Left kidney (tissue), 2 donors: ENCODE results near the gene IFRD2. TPM values are rescaled to one million over a fixed set of nuclear protein-coding genes. Genes with fewer than 3 reads are reported as not detected.
"Not testable (repeated sequence)": the region's sequence is repeated elsewhere in the genome, so short reads cannot be mapped to it uniquely, and the experiment has no call there.

Experiments used
- DNase-seq: peaks from one replicate; pipeline ENCODE4 v3.0.0-alpha.2; 2013
- polyA plus RNA-seq: library from polyadenylated mRNA; unstranded; fragments of 120-200 nt; gene quantifications from one replicate; pipeline ENCODE4 v1.2.1, GENCODE V29; 2013; ENCODE audit not compliant: insufficient read length

IFRD2 gene
- polyA plus RNA-seq, 1 donor: 37.0 TPM

DNA sequence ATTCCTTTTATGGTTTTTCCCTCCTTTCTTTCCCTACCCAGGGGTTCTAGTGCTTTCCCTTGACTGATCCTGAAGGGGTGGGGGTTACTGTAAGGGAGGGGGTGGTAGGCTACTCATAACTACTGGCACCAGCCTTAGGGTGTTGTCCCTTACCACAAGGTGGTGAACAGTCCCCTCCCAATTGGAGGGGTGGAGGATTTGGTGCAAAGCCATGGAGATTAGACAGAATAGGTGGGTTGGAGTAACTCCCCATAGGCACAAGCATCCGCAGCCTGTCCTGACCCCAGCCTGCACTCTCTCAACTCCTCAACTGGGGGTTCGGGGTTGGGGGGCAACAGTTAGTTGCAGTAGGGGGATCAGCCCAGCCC is 32.9 kb upstream of the IFRD2 start:
- no peak for DNase-seq

DNA sequence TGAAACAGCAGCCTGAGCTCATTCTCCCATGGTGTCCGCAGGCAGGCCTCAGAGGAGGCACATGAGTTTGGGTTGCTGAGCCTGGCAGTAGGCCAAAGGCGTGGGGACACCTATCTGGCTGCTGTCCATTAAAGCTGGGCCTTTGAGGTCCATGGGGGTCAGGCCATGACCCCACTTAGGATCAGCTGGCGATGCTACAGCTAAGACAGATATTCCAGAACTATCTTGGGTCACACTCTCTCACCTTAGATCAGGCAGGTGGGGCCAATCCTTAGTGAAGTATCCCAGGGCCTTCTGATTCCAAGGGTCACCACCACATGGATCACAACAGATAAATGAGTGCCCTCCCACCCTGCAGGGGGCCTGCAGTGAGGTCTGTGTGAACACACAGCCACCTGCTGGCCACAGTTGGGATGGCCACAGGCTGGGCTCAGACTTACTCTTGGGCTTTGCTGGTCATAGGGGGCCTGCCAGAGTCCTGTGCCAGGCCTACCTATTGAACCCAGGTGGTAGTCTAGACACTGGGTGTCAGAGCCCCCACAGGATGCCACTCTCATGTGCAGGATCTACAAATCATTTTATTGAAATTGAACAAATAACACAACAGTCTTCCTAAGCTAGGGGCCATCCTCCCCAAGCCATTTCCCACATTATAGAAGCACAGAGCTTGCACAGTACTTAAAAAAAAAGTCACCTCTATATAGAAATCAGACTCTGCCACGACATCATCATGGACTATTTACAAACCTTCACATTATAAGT is 32.3 kb upstream of the IFRD2 start:
- DNase-seq: no peak

DNA sequence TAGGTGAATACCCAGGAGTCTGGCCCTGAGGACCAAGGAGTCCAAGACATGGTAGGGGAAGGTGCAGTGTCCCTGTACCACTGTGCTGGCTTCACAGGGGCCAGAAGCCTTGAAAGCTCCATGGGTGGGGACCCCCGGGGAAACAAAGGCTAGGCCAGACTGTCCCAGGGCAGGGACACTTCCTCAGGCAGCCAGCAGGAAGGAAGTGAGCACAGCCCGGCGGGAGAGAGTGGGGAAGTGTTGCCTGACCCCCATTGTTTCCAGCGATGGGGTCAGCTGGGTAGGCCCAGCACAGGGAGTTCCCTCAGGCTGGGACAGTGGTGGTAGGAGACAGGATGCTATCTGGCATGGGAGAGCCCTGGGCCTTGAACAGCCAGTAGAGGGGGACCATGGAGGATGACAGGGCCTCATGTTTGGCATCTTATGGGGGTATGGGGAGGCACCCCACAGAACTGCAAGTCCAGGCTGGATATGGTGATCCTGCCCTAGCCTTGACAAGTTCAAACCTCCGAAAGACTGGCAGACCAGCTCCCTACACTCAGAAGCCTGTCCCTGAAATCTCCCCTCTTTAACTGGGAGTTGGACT is 31.5 kb upstream of the IFRD2 start:
- DNase-seq: no peak

DNA sequence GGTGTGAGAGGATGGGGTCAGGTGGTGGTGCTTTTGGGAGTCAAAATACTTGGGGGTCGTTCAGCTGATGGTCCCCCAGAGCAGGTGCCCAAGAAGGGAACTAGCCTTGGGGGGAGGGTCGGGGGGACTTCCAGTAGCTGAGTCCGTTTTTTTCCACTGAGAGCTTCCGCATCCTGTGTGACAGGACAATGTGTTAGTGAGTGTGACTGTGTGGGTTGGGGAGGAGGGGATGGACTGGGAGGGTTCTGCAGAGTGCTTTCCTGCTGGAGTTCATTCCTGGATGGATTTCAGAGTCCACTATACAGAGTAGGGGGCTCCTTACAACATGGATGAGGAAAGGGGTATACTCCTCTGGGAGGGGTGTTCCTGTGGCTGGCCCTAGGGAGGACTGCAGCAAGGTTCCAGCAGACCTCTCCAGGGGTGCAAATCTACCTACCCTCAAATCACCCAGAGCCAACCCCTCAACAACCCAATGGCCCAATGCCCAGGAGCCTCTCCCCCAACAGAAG is 30.9 kb upstream of the IFRD2 start:
- no peak for DNase-seq

DNA sequence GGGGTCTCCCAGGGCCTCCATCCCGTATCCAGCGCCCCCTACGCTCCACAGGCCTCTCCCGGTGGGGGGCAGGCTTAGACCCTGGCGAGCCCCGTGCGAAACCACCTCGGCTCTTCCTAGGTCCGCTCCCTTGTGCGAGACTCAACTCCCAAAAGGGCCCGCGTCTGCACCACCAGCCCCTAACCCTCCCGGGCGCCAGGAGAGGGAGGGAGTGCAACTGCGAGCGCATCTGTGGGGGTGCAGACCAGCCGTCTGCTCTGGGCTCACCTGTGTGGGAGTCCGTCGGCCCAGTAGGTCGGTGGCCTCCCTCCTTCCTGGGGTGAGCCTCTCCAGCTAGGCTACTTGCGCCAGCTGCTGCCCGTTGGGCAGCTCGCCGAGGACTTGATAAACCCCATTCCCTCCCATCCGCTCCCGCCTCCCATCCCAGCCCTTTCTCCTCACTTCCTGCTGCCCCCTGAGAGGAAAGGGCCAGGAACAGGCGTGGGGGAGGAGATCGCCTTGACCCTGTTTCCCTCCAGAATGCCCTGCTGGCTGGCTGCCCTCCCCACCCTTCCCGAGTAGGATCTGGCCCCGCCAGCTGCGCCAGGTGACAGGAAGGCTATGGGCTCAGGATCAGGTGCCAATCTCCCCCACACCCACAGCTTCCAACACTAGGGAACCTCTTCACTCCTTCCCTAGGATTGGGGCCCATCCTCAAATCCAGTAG is 30.3 kb upstream of the IFRD2 start, which contains the start of gene HYAL2:
Gene HYAL2, minus strand, starts transcription at position 360 of the 706 bp plus-strand sequence. CDS start 2,256 bp downstream, outside the sequence.
- DNase-seq: no peak

DNA sequence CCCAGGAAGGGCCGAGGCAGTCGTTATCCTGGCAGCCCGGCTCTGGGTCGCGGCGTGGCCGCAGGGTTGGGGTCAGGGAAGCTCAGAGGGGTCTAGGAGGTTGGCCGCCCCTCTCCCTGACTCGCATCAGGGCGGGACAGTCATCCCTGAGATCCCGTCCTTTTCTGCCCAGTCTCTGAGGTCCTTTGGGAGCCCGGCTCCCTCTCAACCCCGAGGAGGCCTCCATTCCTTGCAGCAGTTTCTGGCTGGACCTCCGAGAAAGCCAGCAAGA is 29.8 kb upstream of the IFRD2 start:
- DNase-seq: no peak

DNA sequence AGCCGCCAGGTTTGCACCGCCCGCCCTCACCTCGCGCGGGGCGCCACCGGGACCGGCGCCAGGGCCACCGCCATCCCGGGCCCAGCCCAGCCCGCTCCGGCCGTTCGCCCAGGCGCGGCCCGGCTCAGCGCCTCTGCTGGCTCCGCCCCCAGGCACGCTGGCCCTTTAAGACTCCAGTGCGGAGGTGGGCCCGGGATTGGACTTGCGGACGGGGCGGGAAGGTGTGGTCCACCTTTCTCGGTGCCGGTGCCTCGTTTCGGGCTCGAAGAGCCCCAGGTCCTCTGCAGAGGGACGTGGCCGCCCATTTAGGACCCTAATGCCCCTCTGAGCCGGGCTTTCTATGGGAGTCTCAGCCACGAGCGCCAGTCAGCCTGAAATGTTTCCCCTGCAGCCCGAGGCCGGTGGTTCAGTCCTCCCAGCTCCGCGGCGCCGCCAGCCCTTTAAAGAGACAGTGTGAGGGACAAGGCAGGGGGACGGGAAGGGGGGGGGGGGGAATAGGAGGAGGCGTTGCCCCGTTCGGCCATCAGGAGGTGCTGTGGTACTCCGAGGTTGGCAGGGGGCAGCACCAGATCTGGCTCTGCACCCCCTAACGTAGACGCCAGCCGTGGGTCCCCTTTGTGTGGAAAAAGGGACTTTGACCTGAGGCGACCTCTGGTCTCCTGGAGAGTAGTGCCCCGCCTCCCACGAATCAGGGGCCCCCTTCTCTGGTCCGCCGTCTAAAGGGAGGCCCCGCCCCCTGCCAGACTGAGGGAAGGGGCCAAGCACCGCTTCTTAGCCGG is 29.3 kb upstream of the IFRD2 start:
- peak; percentile 91 for DNase-seq

DNA sequence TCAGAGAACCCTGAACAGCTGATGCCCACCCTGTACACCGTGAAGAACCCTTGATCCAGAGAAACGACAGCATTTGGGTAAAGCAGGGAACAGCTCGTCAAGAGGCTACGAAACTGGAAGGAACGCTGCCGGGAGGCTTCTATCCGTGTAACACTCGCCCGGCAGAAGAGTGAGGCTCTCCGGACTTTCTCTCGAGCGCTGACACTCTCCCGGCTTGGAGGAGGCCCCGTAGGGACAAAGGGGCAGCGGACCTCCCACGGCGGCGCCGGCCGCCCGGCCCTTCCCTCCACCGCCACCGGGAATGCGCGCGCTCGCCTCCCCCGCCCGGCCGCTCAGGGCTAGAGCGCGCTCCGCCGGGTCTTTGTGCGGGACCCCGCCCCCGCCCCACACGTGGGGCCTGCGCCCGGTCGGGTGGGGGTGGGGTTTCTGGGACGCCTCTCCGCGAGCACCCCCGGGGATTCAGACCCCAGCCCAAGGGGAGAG is 28.7 kb upstream of the IFRD2 start:
- peak; percentile 88 for DNase-seq

DNA sequence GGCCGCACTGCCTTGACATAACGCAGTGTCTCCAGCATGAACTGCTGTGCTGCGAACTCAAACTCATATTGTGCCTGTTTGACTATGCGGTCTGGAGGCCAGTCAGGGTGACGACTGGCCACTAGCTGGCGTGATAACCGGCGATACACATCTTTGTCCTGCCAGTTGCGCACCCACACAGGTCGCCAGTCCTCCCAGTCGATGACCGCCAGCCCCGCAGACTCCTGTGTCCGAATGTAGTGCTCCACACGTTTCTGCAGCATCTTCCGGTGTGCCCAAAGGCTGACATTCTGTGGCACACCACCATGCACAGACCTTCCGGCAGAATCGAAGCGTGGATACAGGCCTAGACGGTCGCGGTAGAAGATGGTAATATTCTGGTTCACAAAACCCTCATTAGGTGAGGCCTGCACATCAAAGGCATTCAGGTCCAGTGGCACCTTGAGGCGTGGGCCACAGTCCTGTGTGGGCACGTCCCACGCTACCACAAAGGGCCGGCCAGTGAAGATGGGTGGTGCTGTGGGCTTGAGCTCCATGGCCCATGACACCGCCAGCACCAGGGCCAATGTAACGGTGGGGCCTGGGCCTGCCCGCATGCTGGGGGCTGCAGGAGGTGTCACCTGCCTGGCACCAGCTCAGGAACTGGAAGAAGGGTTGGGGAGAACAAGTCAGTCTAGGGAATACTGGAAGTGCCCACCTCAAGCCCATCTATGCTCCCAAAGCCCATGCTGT is 27.8 kb upstream of the IFRD2 start:
- DNase-seq: no peak

DNA sequence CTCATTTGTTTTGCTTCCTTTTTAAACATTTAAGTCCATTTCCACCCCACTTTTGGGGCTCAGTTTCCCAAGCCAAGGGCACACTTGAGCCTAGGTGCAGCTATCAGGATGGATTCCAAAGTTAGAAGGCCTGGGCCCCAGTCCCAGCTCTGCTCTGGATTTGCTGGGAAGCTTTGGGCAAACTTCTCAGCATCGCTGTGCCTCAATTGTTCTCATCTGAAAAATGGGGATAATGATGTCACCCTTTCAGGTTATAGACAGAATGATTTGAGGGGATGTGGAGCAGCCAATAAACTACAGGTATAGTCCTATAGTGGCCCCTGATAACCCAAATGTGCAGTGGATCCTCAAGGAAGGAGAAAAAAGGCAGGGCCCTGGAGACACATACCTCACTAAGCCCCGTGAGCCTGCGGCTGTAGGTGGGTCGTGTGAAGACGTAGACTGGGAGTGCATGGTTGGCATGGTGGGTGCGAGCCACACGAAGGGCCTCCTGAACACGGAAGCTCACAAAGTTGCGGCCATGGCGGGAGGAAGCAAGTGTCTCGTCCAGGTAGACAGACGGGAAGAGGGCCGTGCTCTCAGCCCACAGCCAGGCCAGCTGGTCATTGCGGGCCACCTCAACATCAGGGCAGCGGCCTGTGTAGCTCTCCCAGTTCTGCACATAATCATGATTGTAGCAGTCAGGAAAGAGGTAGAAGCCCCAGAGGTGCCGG is 27.1 kb upstream of the IFRD2 start:
- DNase-seq: no peak

DNA sequence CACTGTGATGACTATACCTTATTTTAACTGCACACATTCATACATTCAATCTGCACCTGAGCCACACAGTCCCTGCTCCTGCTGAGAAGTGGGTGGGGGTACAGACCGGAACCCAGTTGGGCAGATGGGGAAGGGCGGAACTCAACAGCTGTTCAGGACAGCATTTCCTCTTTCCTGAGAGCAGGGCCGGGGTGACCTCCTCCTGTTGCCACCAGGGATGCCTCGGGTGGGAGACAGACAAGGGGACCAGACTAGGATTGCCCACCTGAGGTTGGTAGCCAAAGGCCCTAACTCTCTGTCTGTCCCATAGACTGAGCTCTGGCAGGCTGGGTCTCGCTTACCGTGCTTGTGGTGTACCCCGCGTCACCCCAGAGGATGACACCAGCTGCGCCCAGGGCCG is 26.4 kb upstream of the IFRD2 start:
- DNase-seq: no peak

DNA sequence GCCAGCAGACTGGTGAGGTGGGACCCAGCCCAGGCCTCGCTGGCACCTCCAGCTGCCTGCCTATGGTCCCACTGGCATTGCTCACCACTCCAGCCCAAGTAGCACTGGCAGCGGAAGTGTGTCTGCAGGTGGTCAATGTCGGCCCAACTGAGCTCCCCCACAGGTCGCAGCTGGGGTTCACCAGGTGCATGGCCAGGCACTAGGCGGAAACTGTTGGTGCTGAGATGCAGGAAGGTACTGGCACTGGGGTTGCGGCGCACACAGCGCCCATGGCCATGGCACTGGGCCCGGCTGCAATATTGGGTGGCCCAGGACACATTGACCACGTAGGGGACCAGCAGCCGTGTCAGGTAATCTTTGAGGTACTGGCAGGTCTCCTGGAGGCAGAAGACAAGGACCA is 25.9 kb upstream of the IFRD2 start:
- no peak for DNase-seq

DNA sequence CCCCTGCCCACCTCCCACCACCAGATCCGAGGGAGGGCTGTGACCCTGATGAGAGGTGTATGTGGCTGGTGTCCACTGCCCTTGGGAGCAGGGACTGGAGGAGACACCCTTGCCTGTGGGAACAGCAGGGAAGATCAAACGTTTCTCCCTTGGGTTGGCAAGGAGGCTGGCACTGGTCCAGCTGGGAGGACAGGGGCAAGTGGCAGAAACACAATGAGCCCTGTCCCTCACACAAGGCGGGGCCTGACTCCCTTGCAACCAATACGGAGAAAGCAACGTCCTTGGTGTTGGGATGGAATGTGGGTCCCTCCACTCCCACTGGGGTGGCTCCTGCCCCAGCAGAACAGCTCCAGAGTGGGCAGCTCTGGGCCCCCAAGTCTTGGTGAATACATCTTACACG is 25.1 kb upstream of the IFRD2 start:
- no peak for DNase-seq

DNA sequence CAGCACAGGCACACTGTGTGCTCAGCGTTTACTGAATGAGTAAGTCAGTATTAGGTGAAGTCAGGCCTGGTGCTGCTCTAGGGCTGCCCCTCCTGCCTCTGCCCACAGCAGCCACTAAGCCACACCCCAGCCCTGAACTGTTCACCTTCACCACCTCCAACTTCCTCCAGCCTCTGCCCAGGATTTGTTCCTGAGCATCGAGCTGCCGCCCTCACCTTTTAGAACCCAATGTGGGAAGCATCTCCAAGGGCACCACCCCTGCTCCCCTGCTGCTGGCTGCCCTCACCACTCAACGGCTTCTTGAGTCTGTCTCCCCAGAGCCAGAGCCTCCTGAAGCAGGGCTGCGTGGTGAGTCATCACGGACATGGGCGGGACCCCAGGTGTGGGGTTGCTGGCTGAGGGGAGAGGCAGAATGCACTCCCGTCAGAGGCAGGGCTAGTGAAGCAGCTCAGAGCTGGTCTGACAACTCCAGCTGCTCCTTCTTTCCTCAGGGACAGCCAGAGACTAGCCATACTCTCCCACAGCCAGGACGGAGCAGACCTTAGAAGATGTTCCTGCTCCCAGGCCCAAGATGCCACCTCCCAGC is 24.5 kb upstream of the IFRD2 start:
- DNase-seq: no peak

DNA sequence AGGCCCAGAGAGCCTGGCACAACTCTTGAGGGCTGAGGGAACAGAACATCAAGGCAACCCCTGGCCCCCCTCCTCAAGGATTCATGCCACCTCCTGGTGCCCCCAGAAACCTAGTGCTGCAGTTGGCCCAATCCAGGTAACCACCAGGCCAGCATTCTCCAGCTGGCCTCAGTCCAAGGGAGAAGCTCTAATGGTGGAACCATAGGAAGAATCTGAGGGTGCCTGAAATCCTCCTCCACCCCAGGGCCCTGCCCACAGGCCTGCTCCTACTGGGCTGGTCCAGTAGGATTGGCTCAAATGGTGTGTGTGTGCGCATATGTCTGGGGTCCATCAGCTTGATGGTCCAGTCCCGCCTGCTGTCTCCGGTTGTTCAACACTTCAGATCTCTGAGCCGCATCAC is 22.6 kb upstream of the IFRD2 start:
- no peak for DNase-seq

DNA sequence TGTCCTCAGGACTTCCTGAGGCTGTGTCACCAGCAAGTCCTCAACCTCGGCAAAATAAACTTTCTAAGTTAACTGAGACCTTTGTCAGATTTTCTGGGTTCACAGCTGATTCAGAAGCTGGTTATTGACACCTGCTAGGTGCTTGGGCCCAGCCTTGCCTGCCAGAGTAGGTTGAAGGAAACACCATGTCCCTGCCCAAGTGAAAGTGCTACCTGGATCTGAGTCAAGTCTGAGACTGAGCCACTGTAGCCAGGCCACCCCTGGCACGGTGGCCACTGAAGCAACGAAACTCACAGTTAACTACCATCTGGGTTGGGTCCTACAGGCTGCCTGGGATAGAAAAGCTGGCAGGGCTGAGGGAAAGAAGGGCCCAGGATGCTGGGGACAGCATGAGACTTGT is 22.1 kb upstream of the IFRD2 start:
- no peak for DNase-seq

DNA sequence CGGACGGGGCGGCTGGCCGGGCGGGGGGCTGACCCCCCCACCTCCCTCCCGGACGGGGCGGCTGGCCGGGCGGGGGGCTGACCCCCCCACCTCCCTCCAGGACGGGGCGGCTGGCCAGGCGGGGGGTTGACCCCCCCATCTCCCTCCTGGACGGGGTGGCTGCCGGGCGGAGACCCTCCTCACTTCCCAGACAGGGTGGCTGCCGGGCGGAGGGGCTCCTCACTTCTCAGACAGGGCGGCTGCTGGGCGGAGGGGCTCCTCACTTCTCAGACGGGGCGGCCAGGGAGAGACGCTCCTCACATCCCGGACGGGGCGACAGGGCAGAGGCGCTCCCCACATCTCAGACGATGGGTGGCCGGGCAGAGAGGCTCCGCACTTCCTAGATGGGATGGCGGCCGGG is 19.8 kb upstream of the IFRD2 start:
- DNase-seq: not testable (repeated sequence)

DNA sequence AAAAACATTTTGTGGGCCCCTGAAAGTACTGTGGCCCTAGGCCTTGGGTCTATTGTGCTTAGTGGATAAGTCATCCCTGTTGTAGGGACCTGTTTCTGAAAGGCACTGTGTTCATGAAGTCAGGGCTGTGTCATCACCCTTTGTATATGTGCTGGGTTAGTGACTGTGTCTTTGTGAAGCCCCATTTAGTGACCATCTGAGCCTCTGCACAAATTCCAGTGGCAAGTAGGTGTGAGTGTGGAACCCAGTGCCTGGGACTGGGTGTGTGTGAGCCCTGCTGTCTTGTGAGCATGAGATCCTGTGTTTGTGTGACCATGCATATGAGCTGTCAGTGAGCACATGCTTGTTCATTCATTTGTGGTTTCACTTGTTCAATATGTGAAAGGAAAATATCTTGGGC is 12.4 kb upstream of the IFRD2 start:
- no peak for DNase-seq

DNA sequence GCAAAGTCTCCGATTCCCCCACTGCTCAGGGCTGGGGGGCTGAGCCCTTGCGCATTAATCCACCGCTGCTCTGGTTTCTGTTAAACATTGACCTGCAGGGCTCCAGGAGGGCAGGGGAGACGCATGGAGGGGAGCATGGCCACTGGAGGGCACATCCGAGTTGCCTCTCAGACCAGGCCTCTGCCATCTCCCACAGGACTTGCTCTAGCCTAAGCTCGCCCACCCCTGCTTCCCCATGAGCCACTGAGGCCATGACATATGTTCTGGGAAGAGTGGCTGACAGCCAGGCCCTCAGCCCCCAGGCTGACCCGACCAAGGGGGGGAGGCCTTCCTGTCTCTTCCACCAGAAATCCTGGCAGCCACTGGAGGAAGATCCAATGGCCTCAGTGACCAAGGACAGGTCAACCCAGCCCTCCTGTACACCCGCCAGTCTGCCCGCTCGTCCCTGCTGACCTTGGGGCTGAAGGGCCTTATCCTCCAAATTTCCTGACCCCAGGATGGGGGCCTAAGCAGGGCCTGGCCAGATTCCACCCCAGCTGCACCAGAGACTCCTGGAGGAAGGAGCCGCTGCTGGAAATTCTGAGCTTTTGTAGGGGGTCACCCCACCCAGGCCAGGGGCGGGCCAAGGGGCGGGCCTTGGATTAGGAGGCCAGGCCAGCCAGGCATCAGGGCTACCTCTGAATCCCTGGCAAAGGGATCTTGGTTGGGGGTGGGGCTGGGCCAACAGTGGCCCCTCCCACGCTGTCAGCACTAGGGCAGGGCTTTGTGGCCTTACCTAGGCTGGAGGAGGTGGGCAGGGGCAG is 11.0 kb upstream of the IFRD2 start, which contains the start of gene HYAL1:
Gene HYAL1, minus strand, starts transcription at position 562 of the 803 bp plus-strand sequence. CDS start 618 bp downstream, outside the sequence.
- no peak for DNase-seq
